K562 (cell line): ENCODE data around the gene ACOX1. TPM values are rescaled to one million over a fixed set of nuclear protein-coding genes. Genes with fewer than 3 reads are reported as not detected.

ENCODE experiments used
- ATAC-seq: fragments of 200-7000 bp; cut with Tn5 transposase; 3 replicates; pipeline ENCODE4 v1.9.1; 2020; ENCODE audit warnings: moderate library complexity
- BruUV-seq: library from RNA; stranded (reverse); fragments of 400-500 nt; replicated peaks from 2 replicates; lab custom pipeline; 2021; lab: Mats Ljungman, UMichigan
- CTCF ChIA-PET: fragments of 300-600 bp; formaldehyde crosslinking; extraction: SDS; loops from one replicate; lab custom pipeline; 2021; ENCODE audit warnings: low intra/inter-chr PET ratio; lab: Yijun Ruan, JAX
- POLR2A ChIA-PET: fragments of 300-600, 350-650 bp; sonication (Branson Sonifier 250); formaldehyde crosslinking; extraction: SDS; loops from one replicate; lab custom pipeline; 2021; ENCODE audit warnings: antibody characterized with exemption, inconsistent platforms; lab: Yijun Ruan, JAX
- DNase-seq, 4 experiments: peaks; one replicate each; pipeline versions ENCODE4 v3.0.0 to v3.0.0-alpha.2; 2011 to 2018; ENCODE audit warnings: low spot score in 3 of 4, mixed read lengths in 3 of 4; ENCODE audit errors: extremely low read depth in 1 of 4
- FAIRE-seq: peaks from 2 replicates; lab custom pipeline; 2011; peaks lifted over from hg19 to GRCh38; lab: Jason Lieb, UNC
- H2AFZ ChIP-seq: 2 replicates; pipeline ENCODE4 v1.6.0; 2011; ENCODE audit warnings: low read depth, low read length, control low read depth, inconsistent platforms
- H3K27ac ChIP-seq: fragments of 200-600 bp; 3 replicates; pipeline ENCODE4 v1.8.0; 2011; ENCODE audit warnings: low read depth, mild to moderate bottlenecking, control low read depth, inconsistent platforms, low read length, moderate library complexity, mixed read lengths; ENCODE audit errors: extremely low read depth
- H3K27me3 ChIP-seq, 2 experiments: fragments of 300-600 bp in 1 of 2; 2 replicates in 1 of 2; 3 replicates in 1 of 2; pipeline versions ENCODE4 v1.6.0 to v1.8.0; 2011; ENCODE audit warnings: inconsistent platforms in 2 of 2, low read length in 2 of 2, mild to moderate bottlenecking in 1 of 2, mixed read lengths in 1 of 2, moderate library complexity in 1 of 2; ENCODE audit not compliant: control insufficient read depth in 2 of 2, insufficient read depth in 2 of 2
- H3K36me3 ChIP-seq: fragments of 300-600 bp; 3 replicates; pipeline ENCODE4 v1.8.0; 2011; ENCODE audit warnings: mild to moderate bottlenecking, low read length, inconsistent platforms; ENCODE audit not compliant: control insufficient read depth, insufficient read depth
- H3K4me1 ChIP-seq, 2 experiments: fragments of 200-600 bp in 1 of 2; replicated peaks in 1 of 2; 2 replicates in 1 of 2; 3 replicates in 1 of 2; pipeline versions ENCODE4 v1.5.1 to v1.8.0; 2011; ENCODE audit warnings: inconsistent platforms in 2 of 2, low read length in 2 of 2, mild to moderate bottlenecking in 1 of 2, mixed read lengths in 1 of 2, moderate library complexity in 1 of 2; ENCODE audit not compliant: control insufficient read depth in 2 of 2, insufficient read depth in 2 of 2
- H3K4me2 ChIP-seq: 2 replicates; pipeline ENCODE4 v1.6.1; 2011; ENCODE audit warnings: low read length, control low read depth, inconsistent platforms, mixed read lengths; ENCODE audit not compliant: insufficient read depth
- H3K4me3 ChIP-seq: fragments of 200-600 bp; sonication (generic), shearing (Covaris generic); 2 replicates; pipeline ENCODE4 v1.5.1; 2016; ENCODE audit warnings: control low read depth, inconsistent platforms
- H3K79me2 ChIP-seq: fragments of 200-600 bp; 3 replicates; pipeline ENCODE4 v1.8.0; 2011; ENCODE audit warnings: low read length, inconsistent platforms; ENCODE audit not compliant: control insufficient read depth, insufficient read depth
- H3K9ac ChIP-seq, 2 experiments: 2 replicates each; pipeline versions ENCODE4 v1.6.0 to v1.6.1; 2011; ENCODE audit warnings: low read depth in 2 of 2, low read length in 2 of 2, control low read depth in 1 of 2, inconsistent platforms in 1 of 2, mild to moderate bottlenecking in 1 of 2, mixed read lengths in 1 of 2; ENCODE audit not compliant: insufficient read depth in 1 of 2
- H3K9me1 ChIP-seq: one replicate; pipeline ENCODE4 v1.6.0; 2011; ENCODE audit warnings: inconsistent platforms, mild to moderate bottlenecking, low read length, moderate library complexity; ENCODE audit not compliant: control insufficient read depth, insufficient read depth
- H3K9me3 ChIP-seq: replicated peaks from 2 replicates; pipeline ENCODE4 v1.5.1; 2011; ENCODE audit warnings: low read depth, low read length, inconsistent platforms; ENCODE audit not compliant: control insufficient read depth, insufficient read depth
- H4K20me1 ChIP-seq: replicated peaks from 2 replicates; pipeline ENCODE4 v1.6.1; 2011; ENCODE audit warnings: low read length, inconsistent platforms, mixed read lengths; ENCODE audit not compliant: control insufficient read depth, insufficient read depth
- BRF1 ChIP-seq: IDR thresholded peaks from 3 replicates; pipeline ENCODE4 v1.6.1; 2011; ENCODE audit warnings: borderline replicate concordance, mild to moderate bottlenecking; ENCODE audit not compliant: insufficient read length; ENCODE audit errors: extremely low read depth
- CHD4 ChIP-seq: fragments of 200-600 bp; sonication (generic); IDR thresholded peaks from 3 replicates; pipeline ENCODE4 v1.6.1; 2012; ENCODE audit warnings: low read depth, mild to moderate bottlenecking, mixed read lengths, low read length, inconsistent platforms; ENCODE audit not compliant: insufficient read depth, insufficient replicate concordance, poor library complexity, severe bottlenecking
- MCM7 ChIP-seq, 2 experiments: fragments of 450-650 bp; IDR thresholded peaks; 2 replicates each; pipeline ENCODE4 v1.6.1; 2016 to 2018
- NRF1 ChIP-seq, 2 experiments: fragments of 450-650 bp; IDR thresholded peaks in 1 of 2; conservative IDR thresholded peaks in 1 of 2; 2 replicates each; pipeline ENCODE4 v1.6.1; 2014; ENCODE audit warnings: mild to moderate bottlenecking in 2 of 2
- ZBTB40 ChIP-seq, 2 experiments: fragments of 450-650 bp in 1 of 2; sonication (generic) in 1 of 2; formaldehyde crosslinking in 1 of 2; IDR thresholded peaks; 2 replicates each; pipeline versions ENCODE4 v1.7.1 to v1.9.0; 2016 to 2022; ENCODE audit warnings: inconsistent platforms in 1 of 2, mild to moderate bottlenecking in 1 of 2, missing genetic modification reagents in 1 of 2
- ZNF431 ChIP-seq: sonication (generic); formaldehyde crosslinking; IDR thresholded peaks from 2 replicates; pipeline ENCODE4 v1.8.0; 2022; ENCODE audit warnings: mild to moderate bottlenecking, missing genetic modification reagents
- ZNF444 ChIP-seq: fragments of 250-450 bp; sonication (Bioruptor Pico); IDR thresholded peaks from 2 replicates; pipeline ENCODE4 v1.4.0; 2020; ENCODE audit warnings: mild to moderate bottlenecking, moderate library complexity
- WGBS: fragments of 100-300 bp; shearing (Covaris generic); methylation state at CpG from one replicate; pipeline ENCODE4 v1.1.6; 2016; ENCODE audit warnings: low coverage, mixed read lengths; ENCODE audit not compliant: insufficient coverage; ENCODE audit errors: missing lambda C conversion rate; 5-methylcytosine and 5-hydroxymethylcytosine counted together
- in situ Hi-C: fragments of 300-500 bp; cut with MboI; formaldehyde crosslinking; loops from 4 replicates; pipeline ENCODE4 v1.15.0; 2018; ENCODE audit warnings: inconsistent platforms, mixed read lengths
- intact Hi-C: fragments of 100-400 bp; cut with micrococcal nuclease; formaldehyde crosslinking; loops from 2 replicates; pipeline ENCODE4 v1.14.2; 2022
- polyA plus RNA-seq, 8 experiments: library from polyadenylated mRNA; depleted of rRNA in 4 of 8; stranded (reverse) in 5 of 8; unstranded in 3 of 8; fragments of >200 nt; fragmentation: Nextera tagmentation in 2 of 8; fragmentation: Illumina TruSeq in 1 of 8; extraction: Ambion mirVana in 2 of 8; extraction: Trizol in 1 of 8; gene quantifications; 2 replicates each; pipeline versions ENCODE4 v1.2.1 to v1.2.3, GENCODE V29; 2011 to 2014; ENCODE audit warnings: inconsistent platforms in 1 of 8, missing spikeins in 1 of 8
- total RNA-seq, 7 experiments: library from RNA; depleted of rRNA in 6 of 7; stranded (reverse); fragments of >200 nt in 6 of 7; fragmentation: Illumina TruSeq in 2 of 7; extraction: Trizol in 2 of 7; gene quantifications; 2 replicates each; pipeline versions ENCODE4 v1.2.1 to v1.2.3, GENCODE V29; 2011 to 2021; ENCODE audit warnings: low replicate concordance in 1 of 7
- TF ChIP-seq, protein P1 (sequence below): fragments of 450-650 bp; formaldehyde crosslinking; IDR thresholded peaks from 2 replicates; pipeline ENCODE4 v1.4.0; 2020; ENCODE audit warnings: mild to moderate bottlenecking, moderate library complexity

Gene ACOX1
- total and polyA plus RNA-seq, 9 of the 15 experiments (the other 6 are each of a cell fraction or from before 2014, with no cell fraction given): 7.8 to 24.1 (median 14.5) TPM

GRCh38 chr17:76009969-76010661, 31.1 kb upstream of the ACOX1 start:
- BruUV-seq: no TSS peak
- CTCF ChIA-PET: no interaction called here
- 0 out of 4 replicates have a peak, but pooled peaks of 1 of the 2 experiments have one; percentile 28 for TF ChIP-seq MCM7 (IDR thresholded peaks at IDR 0.05)
- TF ChIP-seq, protein P1, sequence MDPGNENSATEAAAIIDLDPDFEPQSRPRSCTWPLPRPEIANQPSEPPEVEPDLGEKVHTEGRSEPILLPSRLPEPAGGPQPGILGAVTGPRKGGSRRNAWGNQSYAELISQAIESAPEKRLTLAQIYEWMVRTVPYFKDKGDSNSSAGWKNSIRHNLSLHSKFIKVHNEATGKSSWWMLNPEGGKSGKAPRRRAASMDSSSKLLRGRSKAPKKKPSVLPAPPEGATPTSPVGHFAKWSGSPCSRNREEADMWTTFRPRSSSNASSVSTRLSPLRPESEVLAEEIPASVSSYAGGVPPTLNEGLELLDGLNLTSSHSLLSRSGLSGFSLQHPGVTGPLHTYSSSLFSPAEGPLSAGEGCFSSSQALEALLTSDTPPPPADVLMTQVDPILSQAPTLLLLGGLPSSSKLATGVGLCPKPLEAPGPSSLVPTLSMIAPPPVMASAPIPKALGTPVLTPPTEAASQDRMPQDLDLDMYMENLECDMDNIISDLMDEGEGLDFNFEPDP (CRISPR knock-in tag): no peak
- TF ChIP-seq ZNF431 (CRISPR knock-in tag): no peak
- TF ChIP-seq ZNF444 (CRISPR knock-in tag): no peak
- TF ChIP-seq CHD4: no peak
- TF ChIP-seq ZBTB40 (IDR thresholded peaks at IDR 0.05): no peak
- no peak for TF ChIP-seq ZBTB40 (CRISPR knock-in tag; IDR thresholded peaks at IDR 0.05)
- no peak for TF ChIP-seq BRF1
- TF ChIP-seq NRF1 (conservative IDR thresholded peaks at IDR 0.05 in 1 of 2, IDR thresholded peaks at IDR 0.05 in 1 of 2): no peak

More at GRCh38 chr17:76009969-76010661, 31.1 kb upstream of the ACOX1 start:
- DNase-seq (no peak), FAIRE-seq (no peak), ATAC-seq (no peak)
- Histone ChIP-seq H3K36me3 (peaks cover 4% of the 10 kb centered on the region; the same call in 2 of the 3 replicates), H2AFZ (no peak overlapping the region), H4K20me1 (0 out of 2 replicates have a peak, but pooled peaks cover 5% of the 10 kb centered on the region), H3K9ac (peak overlapping the region in 1 of 2 experiments; percentile 20; a peak in 1 of 4 replicates), H3K9me1 (no peaks in the 10 kb centered on the region), H3K4me3 (no peak overlapping the region), H3K79me2 (no peaks in the 10 kb centered on the region), H3K27me3 (peaks cover 40 to 60% of the 10 kb centered on the region in 2 experiments), H3K27ac (no peak overlapping the region), H3K9me3 (no peaks in the 10 kb centered on the region), H3K4me1 (peaks cover 0 to 51% of the 10 kb centered on the region in 2 experiments; a peak in 3 of 5 replicates), H3K4me2 (no peak overlapping the region)
- in situ Hi-C loops: loop anchor here (5.0 to 10.0 kb wide), 3 partner anchors 103 to 282 kb away; a partner anchor contains a TSS
- intact Hi-C loops: loop anchor here (5.0 to 10.0 kb wide), 3 partner anchors 112 to 287 kb away; no protein-coding TSS in a partner anchor
- POLR2A ChIA-PET: interaction anchor here (0.6 to 2.0 kb wide), 10 partner anchors 10 to 234 kb away, joined by 3 to 9 read pairs (median 4); partner anchors contain the start of genes CDK3 and FBF1
- WGBS: 3% methylated on average over 17 of the region's 21 CpGs
